Tibial nerve (tissue), 4 donors: Measurements from ENCODE around the gene P2RY4. TPM values are rescaled to one million over a fixed set of nuclear protein-coding genes. Genes with fewer than 3 reads are reported as not detected.
"Not testable (repeated sequence)": the region's sequence is repeated elsewhere in the genome, so short reads cannot be mapped to it uniquely, and the experiment has no call there.

ENCODE experiments used
- DNase-seq, 2 donors: peaks; one replicate each; pipeline ENCODE4 v3.0.0-alpha.2; 2019; ENCODE audit warnings: low spot score in 2 of 2
- H3K27ac ChIP-seq, 4 donors: fragments of 200-600 bp; sonication (generic) in 3 of 4; one replicate each; pipeline ENCODE4 v1.5.1; 2017 to 2019; ENCODE audit warnings: mild to moderate bottlenecking in 1 of 4
- H3K27me3 ChIP-seq, 2 donors: fragments of 200-600 bp; sonication (generic) in 1 of 2; one replicate each; pipeline versions ENCODE4 v1.5.1 to v1.6.0; 2017 to 2019
- H3K36me3 ChIP-seq, 3 donors: fragments of 200-600 bp; sonication (generic); one replicate each; pipeline ENCODE4 v1.5.1; 2018 to 2019
- H3K4me1 ChIP-seq, 4 donors: fragments of 200-600 bp; sonication (generic) in 3 of 4; one replicate each; pipeline ENCODE4 v1.5.1; 2017 to 2019
- H3K4me3 ChIP-seq, 4 donors: fragments of 200-600 bp; sonication (generic) in 3 of 4; one replicate each; pipeline ENCODE4 v1.5.1; 2017 to 2019; ENCODE audit warnings: mild to moderate bottlenecking in 1 of 4, moderate library complexity in 1 of 4
- H3K9me3 ChIP-seq, 4 donors: fragments of 200-600 bp; sonication (generic) in 3 of 4; one replicate each; pipeline ENCODE4 v1.5.1; 2017 to 2019
- CTCF ChIP-seq, 5 experiments: fragments of 200-600 bp in 3 of 5; fragments of 450-650 bp in 2 of 5; sonication (generic) in 3 of 5; IDR thresholded peaks; one replicate each; pipeline ENCODE4 v1.5.1; 2016 to 2019; ENCODE audit warnings: antibody characterized with exemption in 5 of 5, mild to moderate bottlenecking in 3 of 5, moderate library complexity in 2 of 5
- EP300 ChIP-seq, 2 donors: sonication (generic); formaldehyde crosslinking; IDR thresholded peaks; one replicate each; pipeline ENCODE4 v1.6.1; 2017; ENCODE audit warnings: antibody characterized with exemption in 2 of 2, mild to moderate bottlenecking in 1 of 2
- POLR2A ChIP-seq, 2 donors: fragments of 450-650 bp; IDR thresholded peaks; one replicate each; pipeline ENCODE4 v1.6.1; 2017; ENCODE audit warnings: antibody characterized with exemption in 2 of 2, mild to moderate bottlenecking in 2 of 2, moderate library complexity in 2 of 2
- WGBS, 2 donors: methylation state at CpG; one replicate each; pipeline ENCODE4 v1.1.5; 2018; 5-methylcytosine and 5-hydroxymethylcytosine counted together
- small RNA-seq: library from RNA; depleted of rRNA; stranded (forward); fragments of <200 nt; gene quantifications from one replicate; pipeline ENCODE3, GENCODE V24; 2016
- total RNA-seq, 4 donors: library from RNA; depleted of rRNA; stranded (reverse); fragments of >200 nt; gene quantifications; one replicate each; pipeline ENCODE4 v1.1.0, GENCODE V29; 2016

Gene P2RY4
- total RNA-seq, 4 donors from 2014 or later = 0.60 to 3.9 (median 1.3) TPM

- H3K27me3 ChIP-seq = no peaks in the 10 kb centered on the region
- TF ChIP-seq EP300 (IDR thresholded peaks at IDR 0.05) (no peak), POLR2A (IDR thresholded peaks at IDR 0.05) (no peak), CTCF (IDR thresholded peaks at IDR 0.05) (no peak)
- H3K36me3 ChIP-seq = no peaks in the 10 kb centered on the region
- no peaks in the 10 kb centered on the region for H3K4me1 ChIP-seq
- no peak overlapping the region for H3K27ac ChIP-seq
- H3K9me3 ChIP-seq = no peaks in the 10 kb centered on the region
- peak; percentile 5 to 13 for DNase-seq
- H3K4me3 ChIP-seq = no peak overlapping the region
- 72 to 78% methylated on average over 4 to 5 of the region's 5 CpGs for WGBS, 2 donors
Observed at GRCh38 chrX:70219938-70220764, 39.9 kb downstream of the P2RY4 start.

GRCh38 chrX:70209570-70209969, 50.4 kb downstream of the P2RY4 start:
- H3K27me3 ChIP-seq, H3K4me3 ChIP-seq, H3K36me3 ChIP-seq, H3K4me1 ChIP-seq, DNase-seq, H3K27ac ChIP-seq, H3K9me3 ChIP-seq: not testable (repeated sequence)
- WGBS, 2 donors = 62 to 63% methylated on average over 6 of the region's 6 CpGs

- DNase-seq = no peak
- no peaks in the 10 kb centered on the region for H3K9me3 ChIP-seq
- H3K27ac ChIP-seq = no peak overlapping the region
- no peak for TF ChIP-seq POLR2A (IDR thresholded peaks at IDR 0.05)
- TF ChIP-seq EP300 (IDR thresholded peaks at IDR 0.05) = no peak
- TF ChIP-seq CTCF (IDR thresholded peaks at IDR 0.05) = no peak
- H3K36me3 ChIP-seq = no peaks in the 10 kb centered on the region
- H3K27me3 ChIP-seq = no peaks in the 10 kb centered on the region
- no peak overlapping the region for H3K4me3 ChIP-seq
- no peaks in the 10 kb centered on the region for H3K4me1 ChIP-seq
Observed at GRCh38 chrX:70208479-70208878, 51.5 kb downstream of the P2RY4 start.

Small RNA genes within 50 kb of the gene (small RNA-seq; reads per million reads assigned to genes)
- not detected for gene RNA5SP507

Other genes with a start within 250 kb of the P2RY4 start
- gene AWAT2, start 210.3 kb downstream of the P2RY4 start, total RNA-seq = not detected
- not detected for gene OTUD6A, start 197.7 kb downstream of the P2RY4 start, total RNA-seq
- gene IGBP1, start 126.8 kb downstream of the P2RY4 start, total RNA-seq = 10 to 100 TPM; 37.5 to 53.3 (median 46.8) TPM
- gene DGAT2L6, start 82.7 kb downstream of the P2RY4 start, total RNA-seq = not detected
- gene AWAT1, start 25.5 kb downstream of the P2RY4 start, total RNA-seq = not detected
- gene ARR3, start 8.1 kb upstream of the P2RY4 start, total RNA-seq = not detected
- gene RAB41, start 22.0 kb upstream of the P2RY4 start, total RNA-seq = not detected
- 10 to 100 TPM; 16.4 to 29.2 (median 20.2) TPM for gene PDZD11, start 29.7 kb upstream of the P2RY4 start, total RNA-seq
- under 1 TPM in 1 of 4 donors, not detected in 3; 0.59 TPM for gene KIF4A, start 29.9 kb upstream of the P2RY4 start, total RNA-seq
- under 1 TPM in 2 of 4 donors, not detected in 2; 0.21 to 0.30 TPM for gene GDPD2, start 163.1 kb upstream of the P2RY4 start, total RNA-seq
- 10 to 100 TPM in 2 of 4 donors, 1 to 10 TPM in 2; 5.0 to 14.5 (median 10.4) TPM for gene DLG3, start 184.6 kb upstream of the P2RY4 start, total RNA-seq